Measurements from ENCODE around the gene PITPNC1.
"Not testable (repeated sequence)": the region's sequence is repeated elsewhere in the genome, so short reads cannot be mapped to it uniquely, and the experiment has no call there.

Gene PITPNC1

GRCh38 chr17:67430515-67430914, 53.4 kb downstream of the PITPNC1 start:
- H3K4me3 ChIP-seq (ENCODE audit: low read depth, low read length) = not testable (repeated sequence)

GRCh38 chr17:67431249-67432015, 54.4 kb downstream of the PITPNC1 start:
- no peak overlapping the region for H3K4me3 ChIP-seq (ENCODE audit: low read depth, low read length)

GRCh38 chr17:67433248-67433924, 56.3 kb downstream of the PITPNC1 start:
- no peak overlapping the region for H3K4me3 ChIP-seq (ENCODE audit: low read depth, low read length)

GRCh38 chr17:67434061-67434525, 57.0 kb downstream of the PITPNC1 start:
- H3K4me3 ChIP-seq (ENCODE audit: low read depth, low read length) = no peak overlapping the region

- no peak overlapping the region for H3K4me3 ChIP-seq (ENCODE audit: low read depth, low read length)
Measured at GRCh38 chr17:67435122-67435521, 58.0 kb downstream of the PITPNC1 start.

- H3K4me3 ChIP-seq (ENCODE audit: low read depth, low read length) = no peak overlapping the region
Measured at GRCh38 chr17:67435786-67436185, 58.7 kb downstream of the PITPNC1 start.

- H3K4me3 ChIP-seq (ENCODE audit: low read depth, low read length) = no peak overlapping the region
Measured at GRCh38 chr17:67436233-67436632, 59.2 kb downstream of the PITPNC1 start.

GRCh38 chr17:67438667-67439066, 61.6 kb downstream of the PITPNC1 start:
- no peak overlapping the region for H3K4me3 ChIP-seq (ENCODE audit: low read depth, low read length)

GRCh38 chr17:67439269-67439668, 62.2 kb downstream of the PITPNC1 start:
- no peak overlapping the region for H3K4me3 ChIP-seq (ENCODE audit: low read depth, low read length)

- no peak overlapping the region for H3K4me3 ChIP-seq (ENCODE audit: low read depth, low read length)
Measured at GRCh38 chr17:67440277-67441051, 63.4 kb downstream of the PITPNC1 start.

GRCh38 chr17:67441052-67441895, 64.2 kb downstream of the PITPNC1 start:
- H3K4me3 ChIP-seq (ENCODE audit: low read depth, low read length) = no peak overlapping the region

GRCh38 chr17:67441896-67442219, 64.8 kb downstream of the PITPNC1 start:
- H3K4me3 ChIP-seq (ENCODE audit: low read depth, low read length) = no peak overlapping the region

- H3K4me3 ChIP-seq (ENCODE audit: low read depth, low read length) = no peak overlapping the region
Measured at GRCh38 chr17:67442787-67443624, 65.9 kb downstream of the PITPNC1 start.

- no peak overlapping the region for H3K4me3 ChIP-seq (ENCODE audit: low read depth, low read length)
Measured at GRCh38 chr17:67443931-67444595, 67.0 kb downstream of the PITPNC1 start.

GRCh38 chr17:67448449-67448848, 71.4 kb downstream of the PITPNC1 start:
- no peak overlapping the region for H3K4me3 ChIP-seq (ENCODE audit: low read depth, low read length)

GRCh38 chr17:67449065-67449464, 72.0 kb downstream of the PITPNC1 start:
- no peak overlapping the region for H3K4me3 ChIP-seq (ENCODE audit: low read depth, low read length)

- no peak overlapping the region for H3K4me3 ChIP-seq (ENCODE audit: low read depth, low read length)
Measured at GRCh38 chr17:67449845-67450755, 73.0 kb downstream of the PITPNC1 start.
